Lower leg skin (tissue), 4 donors: Measurements from ENCODE around the gene GPR22. TPM values are rescaled to one million over a fixed set of nuclear protein-coding genes. Genes with fewer than 3 reads are reported as not detected.

Experiments used
- DNase-seq, 2 donors: peaks; one replicate each; pipeline ENCODE4 v3.0.0-alpha.2; 2019; ENCODE audit warnings: low spot score in 2 of 2
- H3K4me3 ChIP-seq: fragments of 200-600 bp; sonication (generic); 2 replicates; pipeline ENCODE4 v1.5.1; 2017; ENCODE audit warnings: mild to moderate bottlenecking, low read depth; ENCODE audit not compliant: poor library complexity, severe bottlenecking
- POLR2A ChIP-seq, 2 donors: fragments of 450-650 bp; IDR thresholded peaks; one replicate each; pipeline ENCODE4 v1.6.1; 2016 to 2017; ENCODE audit warnings: antibody characterized with exemption in 2 of 2, mild to moderate bottlenecking in 1 of 2, moderate library complexity in 1 of 2
- WGBS, 2 donors: methylation state at CpG; one replicate each; pipeline ENCODE4 v1.1.5; 2018; 5-methylcytosine and 5-hydroxymethylcytosine counted together
- intact Hi-C: fragments of 100-400 bp; cut with DNase I; formaldehyde crosslinking; loops from one replicate; pipeline ENCODE4 v1.15.0; 2023; ENCODE audit warnings: low total_unique reads
- total RNA-seq, 4 donors: library from RNA; depleted of rRNA; stranded (reverse); fragments of >200 nt; gene quantifications; one replicate each; pipeline ENCODE4 v1.1.0, GENCODE V29; 2016
- TF ChIP-seq, protein P1 (sequence below), 3 donors: fragments of 450-650 bp; IDR thresholded peaks; one replicate each; pipeline ENCODE4 v1.5.1; 2016; ENCODE audit warnings: antibody characterized with exemption in 3 of 3, mild to moderate bottlenecking in 3 of 3, moderate library complexity in 2 of 3

Gene GPR22
- total RNA-seq, 4 donors from 2014 or later: not detected

DNA sequence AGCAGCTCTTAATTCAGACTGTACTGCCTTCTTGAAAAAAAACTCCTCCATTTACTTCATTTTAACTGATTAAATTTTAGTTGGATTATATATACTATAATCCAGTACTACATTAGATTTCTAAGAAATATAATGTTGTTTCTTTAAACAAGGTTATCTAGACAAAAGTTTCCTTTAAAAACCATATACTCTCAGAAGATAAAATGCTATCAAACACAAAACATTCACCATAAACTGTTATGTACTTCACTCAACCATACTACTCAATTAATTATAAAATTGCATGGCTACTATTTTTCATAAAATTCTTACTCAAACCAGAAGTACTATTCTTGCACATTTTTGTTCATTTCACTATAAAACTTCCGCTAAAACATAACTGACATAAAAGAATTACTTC, 12.7 kb downstream of the GPR22 start:
- WGBS, 2 donors: 97 to 100% methylated on average over 1 of the region's 1 CpG
- intact Hi-C loops: no loop called here
- no peak overlapping the region for H3K4me3 ChIP-seq
- no peak for DNase-seq
- TF ChIP-seq POLR2A (IDR thresholded peaks at IDR 0.05): no peak
- TF ChIP-seq, protein P1, sequence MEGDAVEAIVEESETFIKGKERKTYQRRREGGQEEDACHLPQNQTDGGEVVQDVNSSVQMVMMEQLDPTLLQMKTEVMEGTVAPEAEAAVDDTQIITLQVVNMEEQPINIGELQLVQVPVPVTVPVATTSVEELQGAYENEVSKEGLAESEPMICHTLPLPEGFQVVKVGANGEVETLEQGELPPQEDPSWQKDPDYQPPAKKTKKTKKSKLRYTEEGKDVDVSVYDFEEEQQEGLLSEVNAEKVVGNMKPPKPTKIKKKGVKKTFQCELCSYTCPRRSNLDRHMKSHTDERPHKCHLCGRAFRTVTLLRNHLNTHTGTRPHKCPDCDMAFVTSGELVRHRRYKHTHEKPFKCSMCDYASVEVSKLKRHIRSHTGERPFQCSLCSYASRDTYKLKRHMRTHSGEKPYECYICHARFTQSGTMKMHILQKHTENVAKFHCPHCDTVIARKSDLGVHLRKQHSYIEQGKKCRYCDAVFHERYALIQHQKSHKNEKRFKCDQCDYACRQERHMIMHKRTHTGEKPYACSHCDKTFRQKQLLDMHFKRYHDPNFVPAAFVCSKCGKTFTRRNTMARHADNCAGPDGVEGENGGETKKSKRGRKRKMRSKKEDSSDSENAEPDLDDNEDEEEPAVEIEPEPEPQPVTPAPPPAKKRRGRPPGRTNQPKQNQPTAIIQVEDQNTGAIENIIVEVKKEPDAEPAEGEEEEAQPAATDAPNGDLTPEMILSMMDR (IDR thresholded peaks at IDR 0.05): no peak

DNA sequence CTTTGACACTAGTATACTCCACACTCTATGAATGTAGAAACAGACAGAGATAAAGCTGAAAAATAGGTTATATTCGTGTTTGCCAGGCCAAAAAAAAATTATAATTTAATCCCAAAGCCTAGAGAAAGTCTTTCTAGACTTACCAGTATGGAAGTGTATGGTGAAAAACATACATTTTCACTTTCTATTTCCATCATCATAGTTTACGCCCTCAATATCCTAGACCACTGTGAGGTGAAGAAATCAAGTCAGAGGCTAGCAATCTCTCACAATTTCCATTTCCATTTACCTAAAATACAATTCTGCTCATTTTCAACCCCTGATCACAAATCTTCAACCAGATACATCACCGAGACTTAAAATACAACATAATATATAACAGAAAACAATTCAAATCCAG, 16.2 kb downstream of the GPR22 start:
- H3K4me3 ChIP-seq: no peak overlapping the region
- DNase-seq: no peak
- intact Hi-C loops: no loop called here
- TF ChIP-seq POLR2A (IDR thresholded peaks at IDR 0.05): no peak
- TF ChIP-seq, protein P1 (IDR thresholded peaks at IDR 0.05): no peak
- WGBS, 2 donors: 90 to 92% methylated on average over 3 of the region's 3 CpGs

DNA sequence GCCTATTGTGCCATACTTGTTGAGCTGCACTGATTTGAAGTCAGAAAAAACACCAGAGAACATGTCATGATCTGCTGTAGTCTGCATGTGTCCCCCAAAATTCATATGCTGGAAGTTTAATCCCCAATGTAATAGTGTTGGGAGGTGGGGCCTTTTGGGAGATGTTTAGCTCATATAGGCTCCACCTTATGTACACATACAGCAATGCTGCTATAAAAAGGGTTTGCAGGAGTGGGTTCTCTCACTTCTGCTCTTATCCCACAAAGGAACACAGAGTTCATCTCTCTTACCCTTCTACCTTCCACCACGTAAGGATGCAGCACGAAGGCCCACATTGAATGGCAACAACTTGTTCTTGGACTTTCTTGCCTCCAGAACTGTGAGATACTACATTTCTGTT, 23.0 kb downstream of the GPR22 start:
- TF ChIP-seq, protein P1 (IDR thresholded peaks at IDR 0.05): no peak
- no peak for TF ChIP-seq POLR2A (IDR thresholded peaks at IDR 0.05)
- no peak for DNase-seq
- WGBS, 2 donors: 97 to 99% methylated on average over 2 of the region's 2 CpGs
- no peak overlapping the region for H3K4me3 ChIP-seq
- intact Hi-C loops: no loop called here

DNA sequence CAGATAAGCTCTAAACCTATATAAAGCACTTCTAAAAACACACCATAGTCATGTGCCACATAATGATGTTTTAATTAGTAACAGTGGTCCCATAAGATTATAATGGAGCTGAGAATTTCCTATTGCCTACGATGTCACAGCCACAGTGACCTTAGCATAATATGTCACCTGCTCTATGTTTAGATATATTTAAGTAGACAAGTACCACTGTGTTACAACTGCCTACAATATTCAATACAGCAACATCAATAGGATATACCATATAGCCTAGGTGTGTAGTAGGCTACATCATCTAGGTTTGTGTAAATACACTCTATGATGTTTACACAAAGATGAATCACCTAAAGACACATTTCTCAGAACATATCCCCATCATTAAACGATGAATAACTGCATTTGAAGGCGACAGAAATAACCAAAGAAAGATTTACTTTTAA, 24.5 kb downstream of the GPR22 start:
- TF ChIP-seq, protein P1 (IDR thresholded peaks at IDR 0.05): no peak
- TF ChIP-seq POLR2A (IDR thresholded peaks at IDR 0.05): no peak
- DNase-seq: no peak
- WGBS, 2 donors: 89 to 93% methylated on average over 3 of the region's 3 CpGs
- no peak overlapping the region for H3K4me3 ChIP-seq
- intact Hi-C loops: no loop called here

DNA sequence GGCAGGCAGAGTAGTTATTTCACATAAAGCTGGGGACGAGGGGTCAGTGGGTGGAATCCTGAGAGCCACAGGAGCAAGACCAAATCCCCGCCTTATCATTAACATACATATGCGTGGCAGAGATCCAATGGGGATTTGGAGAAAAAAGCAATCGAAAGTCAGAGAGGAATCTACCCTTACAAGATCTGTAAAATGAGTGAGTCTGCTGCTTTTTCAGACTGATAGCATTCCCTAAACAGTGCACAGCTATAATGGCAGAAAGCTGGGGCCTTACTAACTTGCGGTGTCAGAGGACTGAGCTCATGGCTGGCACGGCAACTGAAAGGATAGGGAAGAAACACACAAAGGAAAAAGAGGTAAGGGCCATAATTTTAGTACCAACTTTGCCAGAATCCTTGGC, 25.0 kb downstream of the GPR22 start:
- WGBS, 2 donors: 94 to 95% methylated on average over 6 of the region's 6 CpGs
- H3K4me3 ChIP-seq: no peak overlapping the region
- DNase-seq: no peak
- intact Hi-C loops: no loop called here
- TF ChIP-seq, protein P1 (IDR thresholded peaks at IDR 0.05): no peak

DNA sequence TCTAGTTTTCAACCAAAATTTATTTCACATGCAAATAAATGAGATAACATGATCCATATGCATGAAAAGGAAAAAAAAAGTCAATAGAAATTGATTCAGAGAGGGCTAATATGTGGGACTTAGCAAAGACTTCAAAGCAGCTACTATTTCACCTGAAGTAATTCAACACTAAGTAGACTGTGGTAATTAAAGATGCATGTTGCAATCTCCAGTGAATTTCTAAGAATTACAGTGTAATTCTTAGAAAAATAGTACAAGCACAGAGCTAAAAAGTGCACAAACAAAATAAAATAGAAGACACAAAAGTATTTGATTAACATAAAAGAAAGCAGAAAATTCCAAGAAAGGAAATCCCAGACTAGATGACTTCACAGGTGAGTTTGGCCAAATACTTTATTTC, 25.7 kb downstream of the GPR22 start:
- no peak for DNase-seq
- no peak for TF ChIP-seq POLR2A (IDR thresholded peaks at IDR 0.05)
- TF ChIP-seq, protein P1 (IDR thresholded peaks at IDR 0.05): no peak
- H3K4me3 ChIP-seq: no peak overlapping the region
- intact Hi-C loops: no loop called here
